Fibroblast of upper back skin (primary cell): ENCODE measurements around the gene HSD17B12.

Source experiments
- DNase-seq: peaks from one replicate; pipeline ENCODE4 v3.0.0-alpha.2; 2013

The HSD17B12 gene

GRCh38 chr11:43689167-43689566 is 8.6 kb downstream of the HSD17B12 start:
- DNase-seq = no peak

DNA sequence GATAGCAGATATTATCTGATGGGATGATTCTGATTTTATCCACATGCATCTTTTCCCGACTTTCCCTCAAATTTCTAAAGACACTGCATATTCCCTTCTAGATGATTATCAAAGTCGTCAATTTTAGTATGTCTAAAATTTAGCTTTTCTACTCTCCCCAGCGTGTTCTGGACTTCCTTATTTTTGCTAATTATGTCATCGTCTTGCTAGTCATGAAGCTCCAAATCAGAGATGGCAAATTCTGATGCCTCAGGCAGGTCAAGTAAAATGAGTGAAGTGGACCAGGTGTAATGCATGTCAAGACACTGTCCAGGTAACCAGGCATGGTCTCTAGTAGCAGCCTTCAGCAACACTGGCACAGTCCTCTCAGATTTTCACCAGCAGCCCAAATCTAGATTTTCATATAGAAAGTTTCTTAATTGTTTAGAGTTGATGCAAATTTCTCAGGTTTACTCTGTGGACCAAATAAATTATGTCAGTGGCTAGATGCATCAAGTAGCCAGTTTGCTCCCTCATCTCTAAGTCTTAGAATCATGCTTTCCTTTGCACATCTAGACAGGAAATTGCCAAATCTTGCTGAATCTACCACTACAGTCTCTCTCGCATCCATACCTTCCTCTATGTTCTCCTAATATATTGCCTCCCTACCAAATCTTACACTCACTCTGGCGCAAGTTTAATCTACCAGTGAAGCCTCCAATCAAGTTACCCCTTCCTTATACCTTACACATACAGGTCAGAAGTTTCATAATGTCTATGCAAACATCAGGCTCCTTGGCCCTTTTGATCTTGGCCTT is 10.6 kb downstream of the HSD17B12 start:
- DNase-seq = no peak

DNA sequence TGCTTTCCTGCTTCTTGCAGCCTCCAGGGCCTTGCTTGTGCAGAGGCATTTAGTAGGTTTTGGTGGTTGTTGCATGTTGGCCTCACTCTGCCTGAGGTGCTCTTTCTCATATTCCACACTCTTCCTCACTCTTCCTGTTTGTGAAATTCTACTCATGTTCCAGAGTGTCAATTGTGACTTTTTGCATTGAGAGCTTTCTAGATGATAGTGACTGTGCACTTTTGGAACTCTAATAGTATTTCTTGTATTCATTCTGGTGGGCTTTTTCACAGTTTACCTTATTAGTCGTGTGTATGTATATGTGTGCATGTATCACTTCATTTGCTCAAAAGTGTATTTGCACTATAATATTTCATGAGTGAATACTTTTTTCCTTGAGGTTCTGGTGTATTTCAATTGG is 11.3 kb downstream of the HSD17B12 start:
- DNase-seq = no peak

DNA sequence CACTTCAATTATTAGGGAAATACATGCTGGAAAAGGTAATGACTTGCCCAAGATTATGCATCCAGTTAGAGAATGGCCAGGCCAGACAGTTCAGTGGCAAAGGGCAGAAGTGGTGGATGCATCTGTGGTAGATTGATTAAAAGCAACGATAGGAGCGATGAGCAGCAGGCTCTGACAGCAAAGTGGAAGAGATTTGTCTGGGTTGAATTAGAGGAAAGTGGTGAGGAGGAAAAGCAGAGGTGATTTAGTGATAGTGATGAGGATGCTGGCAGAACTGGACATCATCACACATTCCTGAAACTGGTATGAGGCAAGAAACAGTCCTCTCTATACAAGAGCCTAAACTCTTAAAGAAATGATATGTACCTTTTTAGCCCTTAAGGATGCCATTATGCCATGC is 12.5 kb downstream of the HSD17B12 start:
- no peak for DNase-seq

GRCh38 chr11:43693731-43694130 is 13.2 kb downstream of the HSD17B12 start:
- DNase-seq = no peak

- no peak for DNase-seq
Observed at GRCh38 chr11:43694477-43694876, 13.9 kb downstream of the HSD17B12 start.

DNA sequence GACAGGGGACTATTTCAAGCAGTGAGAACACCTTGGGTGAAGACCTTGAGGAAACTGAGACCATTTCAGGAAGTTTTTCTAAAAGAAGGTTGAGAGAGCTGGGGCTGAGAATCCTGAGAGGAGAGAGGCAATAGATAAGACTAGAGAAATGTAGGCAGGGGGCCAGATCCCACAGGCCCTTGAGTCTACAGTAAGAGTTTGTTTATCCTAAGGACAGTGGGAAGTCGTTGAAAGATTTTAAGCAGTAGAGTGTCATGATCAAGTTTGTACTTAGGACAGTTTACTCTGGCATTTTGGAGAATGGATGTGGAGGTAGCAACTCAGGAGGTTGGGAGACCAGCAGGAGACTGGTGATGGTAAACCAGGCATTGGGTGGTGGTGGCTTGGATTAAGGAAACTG is 17.1 kb downstream of the HSD17B12 start:
- DNase-seq = no peak

DNA sequence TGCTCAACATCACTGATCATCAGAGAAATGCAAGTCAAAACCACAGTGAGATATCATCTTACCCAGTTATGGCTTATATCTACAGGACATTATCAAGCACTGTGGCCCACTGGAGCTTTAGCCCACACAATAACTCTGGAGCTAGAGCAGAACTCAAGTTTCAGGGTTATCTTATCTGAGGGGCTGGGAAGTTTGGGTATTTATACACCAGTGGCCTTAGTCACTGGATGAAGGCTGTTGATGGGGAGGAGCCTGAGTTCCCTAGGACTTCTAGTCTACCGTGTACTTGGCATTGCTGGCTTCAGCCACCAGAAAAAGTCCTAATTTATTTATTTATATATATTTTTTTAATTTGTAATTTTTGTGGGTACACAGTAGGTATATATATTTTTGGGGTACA is 19.3 kb downstream of the HSD17B12 start:
- DNase-seq = no peak

DNA sequence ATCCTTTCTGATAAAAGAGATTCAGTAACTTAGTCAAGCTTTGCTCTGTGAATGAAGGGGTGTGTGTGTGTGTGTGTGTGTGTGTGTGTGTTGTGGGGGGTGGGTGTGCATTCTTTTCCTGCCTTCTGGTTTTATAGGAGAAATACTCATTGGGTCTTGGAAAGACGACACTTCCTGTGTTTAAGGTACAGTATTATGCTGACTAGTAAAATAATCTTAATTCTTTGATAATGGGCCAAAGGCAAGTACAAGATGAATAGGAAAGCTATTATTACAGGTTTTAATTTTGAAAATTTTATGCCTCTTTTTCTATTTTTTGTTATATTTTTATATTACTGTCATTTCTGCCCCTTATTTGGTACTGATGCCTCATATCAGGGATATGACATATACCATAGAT is 26.1 kb downstream of the HSD17B12 start:
- no peak for DNase-seq

DNA sequence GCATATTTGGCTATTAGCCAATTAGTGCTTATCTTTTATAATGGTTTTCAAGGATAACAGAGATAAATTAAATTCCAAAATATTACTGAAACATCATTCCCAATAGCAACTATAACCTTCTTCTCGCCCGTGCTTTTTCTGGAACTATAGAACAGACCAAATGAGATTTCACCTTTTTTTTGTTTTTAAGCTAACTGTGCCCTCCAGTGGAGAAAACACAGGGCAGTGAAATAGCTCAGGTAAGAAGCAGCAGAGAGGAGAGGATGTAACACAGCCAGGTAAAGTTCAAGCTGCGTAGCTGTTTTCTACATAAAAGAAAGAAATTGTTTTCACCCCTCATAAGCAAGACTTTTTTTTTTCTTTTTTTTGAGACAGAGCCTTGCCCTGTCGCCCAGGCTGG is 28.2 kb downstream of the HSD17B12 start:
- no peak for DNase-seq

DNA sequence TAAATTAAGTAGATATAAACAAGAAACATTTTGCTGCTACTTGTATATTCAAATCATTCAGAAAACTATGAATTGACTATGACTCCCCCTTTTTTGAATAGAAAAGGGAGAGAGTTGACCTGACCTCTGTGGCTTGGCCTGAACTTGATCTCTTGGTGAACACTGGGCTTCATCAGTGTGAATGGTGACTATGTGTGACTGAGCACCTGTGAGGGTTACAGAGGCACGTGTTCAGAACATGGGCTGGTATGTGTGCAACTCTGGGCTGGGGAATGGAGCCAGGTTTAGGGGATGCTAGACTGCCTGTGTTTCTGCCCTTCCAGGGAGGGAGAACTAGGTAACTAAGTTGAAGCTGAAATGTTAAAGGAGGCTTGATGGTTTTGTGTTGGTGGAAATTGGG is 29.2 kb downstream of the HSD17B12 start:
- DNase-seq = no peak

DNA sequence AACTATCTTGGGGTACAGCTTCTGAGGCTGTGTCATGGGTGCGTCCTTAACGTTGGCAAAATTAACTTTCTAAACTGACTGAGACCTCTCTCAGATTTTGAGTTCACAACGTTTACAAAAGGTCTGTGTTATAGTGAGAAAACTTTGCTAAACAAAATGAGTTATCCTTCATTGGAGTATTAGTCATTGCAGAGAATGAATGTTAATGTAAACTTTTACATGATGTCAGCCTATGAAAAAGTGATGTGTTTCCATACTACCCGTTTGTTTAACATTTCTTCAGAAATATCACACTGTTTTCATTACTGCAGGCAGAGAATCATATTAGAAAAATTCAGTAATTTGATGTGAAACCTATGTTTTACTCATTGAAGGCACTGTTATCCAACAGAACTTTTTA is 32.1 kb downstream of the HSD17B12 start:
- DNase-seq = peak; percentile 35

DNA sequence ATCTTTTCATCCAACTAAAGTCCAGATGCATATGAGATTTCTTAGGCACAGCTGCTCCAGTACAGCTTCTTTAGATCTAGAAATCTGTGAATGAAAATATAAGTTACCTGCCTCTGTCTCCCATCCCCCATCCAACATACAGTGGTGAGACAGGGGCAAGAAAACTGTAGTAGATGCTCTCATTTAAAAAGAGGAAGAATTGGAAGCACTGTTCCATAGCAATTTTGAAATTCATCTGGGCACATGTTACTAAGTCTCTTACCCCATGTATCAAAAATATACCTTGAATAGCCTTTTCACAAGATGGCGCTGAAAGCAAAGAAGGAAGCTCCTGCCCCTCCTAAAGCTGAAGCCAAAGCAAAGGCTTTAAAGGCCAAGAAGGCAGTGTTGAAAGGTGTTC is 37.8 kb downstream of the HSD17B12 start:
- no peak for DNase-seq

- peak; percentile 11 for DNase-seq
Observed at GRCh38 chr11:43723617-43724016, 43.1 kb downstream of the HSD17B12 start.

- no peak for DNase-seq
Observed at GRCh38 chr11:43732225-43732624, 51.7 kb downstream of the HSD17B12 start.

DNA sequence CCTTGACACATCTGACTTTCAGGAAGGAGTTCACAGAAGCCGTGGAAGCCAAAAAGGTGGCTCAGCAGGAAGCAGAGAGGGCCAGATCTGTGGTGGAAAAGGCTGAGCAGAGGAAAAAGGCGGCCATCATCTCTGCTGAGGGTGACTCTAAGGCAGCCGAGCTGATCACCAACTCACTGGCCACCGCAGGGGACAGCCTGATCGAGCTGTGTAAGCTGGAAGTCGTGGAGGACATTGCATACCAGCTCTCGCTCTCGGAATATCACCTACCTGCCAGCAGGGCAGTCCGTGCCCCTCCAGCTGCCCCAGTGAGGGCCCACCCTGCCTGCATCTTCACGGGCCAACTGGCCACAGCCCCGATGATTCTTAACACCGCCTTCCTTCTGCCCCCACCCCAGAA is 53.7 kb downstream of the HSD17B12 start:
- no peak for DNase-seq

DNA sequence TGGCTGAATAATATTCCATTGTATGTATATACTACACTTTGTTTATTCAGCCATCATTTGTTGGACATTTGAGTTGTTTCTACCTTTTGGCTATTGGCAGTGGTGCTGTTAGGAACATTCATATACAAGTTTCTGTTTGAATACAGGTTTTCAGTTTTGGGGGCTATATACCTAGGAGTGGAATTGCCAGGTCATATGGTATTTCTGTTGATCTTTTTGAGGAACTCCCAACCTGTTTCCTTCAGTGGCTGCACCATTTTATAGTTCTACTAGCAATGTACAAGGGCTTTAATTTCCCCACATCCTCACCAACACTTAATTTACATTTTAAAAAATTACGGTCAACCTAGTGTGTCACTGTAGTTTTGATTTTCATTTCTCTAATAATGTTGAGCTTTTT is 54.6 kb downstream of the HSD17B12 start:
- no peak for DNase-seq

- DNase-seq = peak; percentile 83
Observed at GRCh38 chr11:43735961-43736360, 55.4 kb downstream of the HSD17B12 start.

- DNase-seq = peak; percentile 92
Observed at GRCh38 chr11:43736502-43737200, 56.1 kb downstream of the HSD17B12 start.

DNA sequence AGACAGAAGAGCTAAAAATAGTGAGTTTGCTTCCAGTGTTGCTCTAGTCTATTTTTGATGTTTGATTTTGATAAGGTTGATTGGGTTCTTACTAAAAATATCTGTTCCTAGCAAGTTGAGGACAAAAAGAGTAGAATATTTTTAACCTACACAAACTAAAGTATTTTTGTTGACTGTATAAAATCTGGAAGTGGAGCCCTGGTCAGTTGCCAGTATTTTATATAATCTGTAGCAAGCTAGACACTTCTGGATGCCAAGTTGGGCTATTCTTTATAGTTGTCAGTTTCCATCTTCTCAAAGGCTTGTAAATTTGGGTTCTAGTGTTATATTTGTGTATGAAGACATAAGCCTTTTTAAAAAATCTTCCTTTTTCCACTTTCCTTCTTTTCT is 56.7 kb downstream of the HSD17B12 start:
- no peak for DNase-seq

- peak; percentile 84 for DNase-seq
Observed at GRCh38 chr11:43738600-43739409, 58.3 kb downstream of the HSD17B12 start.

DNA sequence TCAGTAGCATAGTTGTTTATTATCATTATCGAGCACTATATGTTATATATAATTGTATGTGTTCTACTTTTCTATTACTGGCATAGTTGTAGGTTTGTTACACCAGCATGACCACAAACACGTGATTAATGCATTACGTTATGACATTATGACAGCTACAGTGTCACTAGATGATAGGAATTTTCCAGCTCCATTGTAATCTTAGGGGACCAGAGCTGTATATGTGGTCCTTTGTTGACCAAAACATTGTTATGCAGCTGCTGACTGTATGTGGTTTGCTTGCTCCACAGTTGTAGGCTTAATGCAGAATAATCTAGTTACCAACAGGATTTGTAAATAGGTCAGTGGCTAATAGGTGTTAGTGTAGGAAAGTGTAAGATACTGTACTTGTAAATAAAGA is 66.1 kb downstream of the HSD17B12 start:
- DNase-seq = no peak

DNA sequence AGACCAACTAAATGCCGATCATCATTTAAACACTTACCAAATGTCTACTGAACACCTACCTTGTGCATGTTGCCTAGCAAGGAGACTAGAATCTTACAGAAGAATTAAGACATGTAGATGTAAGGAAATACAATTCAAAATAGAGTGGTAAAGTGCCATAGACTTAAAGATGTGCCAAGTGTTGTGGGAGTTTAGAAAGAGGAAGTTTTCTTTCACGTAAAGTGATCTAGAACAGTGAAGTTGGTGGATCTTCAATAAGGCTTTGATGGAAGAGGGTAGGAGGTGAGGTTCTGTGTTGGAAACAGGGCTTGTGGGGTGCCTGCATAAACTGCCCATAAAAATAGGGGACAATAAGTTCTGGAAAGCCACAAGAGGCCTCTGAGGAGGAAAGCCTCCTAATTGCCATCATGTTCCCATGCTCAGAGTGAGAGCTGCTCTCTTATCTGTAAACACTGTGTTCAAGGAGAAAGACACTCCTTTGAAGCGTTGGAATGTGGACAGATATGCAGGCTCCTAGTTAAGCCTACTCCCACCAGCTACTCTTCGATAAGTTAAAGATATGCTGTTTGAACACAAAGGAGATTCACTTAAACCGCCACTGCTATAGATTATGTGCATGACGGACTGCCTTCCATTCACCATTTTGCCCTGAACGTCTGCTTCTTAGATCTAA is 66.7 kb downstream of the HSD17B12 start:
- no peak for DNase-seq
